HG03432 (cell line): ENCODE results near the gene MED15.

Experiments used
- ATAC-seq: cut with Tn5 transposase; IDR thresholded peaks from one replicate; pipeline ENCODE4 v1.9.1; 2021; ENCODE audit warnings: mild to moderate bottlenecking, moderate library complexity; ENCODE audit not compliant: unreplicated experiment

Gene MED15

GRCh38 chr22:20508815-20509271, 1.4 kb downstream of the MED15 start:
- ATAC-seq = no peak

GRCh38 chr22:20509344-20510047, 2.1 kb downstream of the MED15 start:
- no peak for ATAC-seq

- ATAC-seq = no peak
Measured at GRCh38 chr22:20510811-20511577, 3.6 kb downstream of the MED15 start.

GRCh38 chr22:20511578-20512229, 4.3 kb downstream of the MED15 start:
- no peak for ATAC-seq

GRCh38 chr22:20514658-20515406, 7.4 kb downstream of the MED15 start:
- no peak for ATAC-seq

- ATAC-seq = no peak
Measured at GRCh38 chr22:20516399-20516798, 9.0 kb downstream of the MED15 start.

GRCh38 chr22:20517422-20517821, 10.0 kb downstream of the MED15 start:
- ATAC-seq = no peak

GRCh38 chr22:20517841-20518592, 10.6 kb downstream of the MED15 start:
- no peak for ATAC-seq

- ATAC-seq = no peak
Measured at GRCh38 chr22:20519558-20519957, 12.1 kb downstream of the MED15 start.

GRCh38 chr22:20520093-20520511, 12.7 kb downstream of the MED15 start:
- no peak for ATAC-seq

GRCh38 chr22:20522134-20523004, 15.0 kb downstream of the MED15 start:
- ATAC-seq = no peak

- ATAC-seq = no peak
Measured at GRCh38 chr22:20523086-20523983, 15.9 kb downstream of the MED15 start.

- ATAC-seq = no peak
Measured at GRCh38 chr22:20524004-20524481, 16.6 kb downstream of the MED15 start.

GRCh38 chr22:20525048-20525447, 17.6 kb downstream of the MED15 start:
- no peak for ATAC-seq

- no peak for ATAC-seq
Measured at GRCh38 chr22:20526305-20526627, 18.9 kb downstream of the MED15 start.

GRCh38 chr22:20526628-20527355, 19.4 kb downstream of the MED15 start:
- no peak for ATAC-seq

GRCh38 chr22:20528405-20528978, 21.1 kb downstream of the MED15 start:
- ATAC-seq = no peak
